Prostate gland (tissue), 2 donors: ENCODE measurements around the gene SRD5A2. TPM values are rescaled to one million over a fixed set of nuclear protein-coding genes. Genes with fewer than 3 reads are reported as not detected.

ENCODE experiments used
- DNase-seq: peaks from one replicate; pipeline ENCODE4 v3.0.0-alpha.2; 2019; ENCODE audit warnings: low spot score
- H3K27ac ChIP-seq, 2 donors: fragments of 200-600 bp; sonication (generic); 2 replicates each; pipeline ENCODE4 v1.5.1; 2017 to 2019
- H3K27me3 ChIP-seq: fragments of 200-600 bp; sonication (generic); replicated peaks from 2 replicates; pipeline ENCODE4 v1.5.1; 2019; ENCODE audit not compliant: insufficient read depth
- H3K36me3 ChIP-seq, 2 donors: fragments of 200-600 bp; sonication (generic); 1 replicate in 1 of 2; 2 replicates in 1 of 2; pipeline versions ENCODE4 v1.5.1 to v1.8.1; 2017 to 2019
- H3K4me1 ChIP-seq: fragments of 200-600 bp; sonication (generic); replicated peaks from 2 replicates; pipeline ENCODE4 v1.5.1; 2019
- H3K4me3 ChIP-seq, 2 donors: fragments of 200-600 bp; sonication (generic); 2 replicates each; pipeline ENCODE4 v1.5.1; 2017 to 2019
- H3K9me3 ChIP-seq: fragments of 200-600 bp; sonication (generic); 2 replicates; pipeline ENCODE4 v1.5.1; 2017
- CTCF ChIP-seq, 4 experiments: fragments of 200-600 bp in 2 of 4; fragments of 450-650 bp in 2 of 4; sonication (generic) in 2 of 4; IDR thresholded peaks; 1 replicate in 3 of 4; 2 replicates in 1 of 4; pipeline ENCODE4 v1.5.1; 2016 to 2019; ENCODE audit warnings: antibody characterized with exemption in 4 of 4, mild to moderate bottlenecking in 2 of 4, moderate library complexity in 2 of 4
- POLR2A ChIP-seq: fragments of 450-650 bp; IDR thresholded peaks from one replicate; pipeline ENCODE4 v1.6.1; 2016; ENCODE audit warnings: antibody characterized with exemption, mild to moderate bottlenecking
- POLR2AphosphoS5 ChIP-seq: sonication (generic); formaldehyde crosslinking; IDR thresholded peaks from one replicate; pipeline ENCODE4 v1.6.1; 2017; ENCODE audit warnings: antibody characterized with exemption
- WGBS: methylation state at CpG from one replicate; pipeline ENCODE4 v1.1.5; 2018; 5-methylcytosine and 5-hydroxymethylcytosine counted together
- intact Hi-C: fragments of 100-400 bp; cut with DNase I; formaldehyde crosslinking; loops from one replicate; pipeline ENCODE4 v1.14.2; 2022
- total RNA-seq, 2 donors: library from RNA; depleted of rRNA; stranded (reverse); fragments of >200 nt; gene quantifications; one replicate each; pipeline ENCODE4 v1.1.0, GENCODE V29; 2016

Gene SRD5A2
- total RNA-seq, 2 donors from 2014 or later: 5.0 to 8.5 TPM

GRCh38 chr2:31483246-31483645, 97.5 kb downstream of the SRD5A2 start:
- Histone ChIP-seq H3K36me3 (no peaks in the 10 kb centered on the region), H3K4me1 (no peaks in the 10 kb centered on the region), H3K27me3 (no peaks in the 10 kb centered on the region), H3K27ac (no peak overlapping the region), H3K9me3 (no peaks in the 10 kb centered on the region), H3K4me3 (no peak overlapping the region)
- WGBS: 72% methylated on average over 2 of the region's 2 CpGs
- no peak for DNase-seq
- intact Hi-C loops: no loop called here
- TF ChIP-seq POLR2A (no peak), CTCF (IDR thresholded peaks at IDR 0.05) (no peak), POLR2AphosphoS5 (no peak)

GRCh38 chr2:31476511-31477180, 104.1 kb downstream of the SRD5A2 start:
- Histone ChIP-seq H3K36me3 (no peaks in the 10 kb centered on the region), H3K4me1 (no peaks in the 10 kb centered on the region), H3K27ac (no peak overlapping the region), H3K27me3 (no peaks in the 10 kb centered on the region), H3K9me3 (no peaks in the 10 kb centered on the region), H3K4me3 (no peak overlapping the region)
- intact Hi-C loops: no loop called here
- 50% methylated on average over 2 of the region's 2 CpGs for WGBS
- DNase-seq: no peak
- no peak for TF ChIP-seq POLR2A
- no peak for TF ChIP-seq POLR2AphosphoS5
- TF ChIP-seq CTCF (IDR thresholded peaks at IDR 0.05): no peak

GRCh38 chr2:31475692-31476091, 105.0 kb downstream of the SRD5A2 start:
- intact Hi-C loops: no loop called here
- H3K27ac ChIP-seq: no peak overlapping the region
- H3K4me1 ChIP-seq: no peaks in the 10 kb centered on the region
- no peak for DNase-seq
- no peaks in the 10 kb centered on the region for H3K27me3 ChIP-seq
- H3K36me3 ChIP-seq: no peaks in the 10 kb centered on the region
- TF ChIP-seq POLR2AphosphoS5 (no peak), CTCF (IDR thresholded peaks at IDR 0.05) (no peak), POLR2A (no peak)
- no peaks in the 10 kb centered on the region for H3K9me3 ChIP-seq
- 13% methylated on average over 1 of the region's 1 CpG for WGBS
- no peak overlapping the region for H3K4me3 ChIP-seq

GRCh38 chr2:31474296-31474695, 106.4 kb downstream of the SRD5A2 start:
- DNase-seq: no peak
- intact Hi-C loops: no loop called here
- H3K27ac ChIP-seq: no peak overlapping the region
- no peaks in the 10 kb centered on the region for H3K9me3 ChIP-seq
- no peak overlapping the region for H3K4me3 ChIP-seq
- TF ChIP-seq CTCF (IDR thresholded peaks at IDR 0.05) (no peak), POLR2A (no peak), POLR2AphosphoS5 (no peak)
- 67% methylated on average over 1 of the region's 1 CpG for WGBS
- no peaks in the 10 kb centered on the region for H3K27me3 ChIP-seq
- no peaks in the 10 kb centered on the region for H3K4me1 ChIP-seq
- H3K36me3 ChIP-seq: no peaks in the 10 kb centered on the region

Other genes starting within 250 kb of the SRD5A2 start
- 1 to 10 TPM; 1.2 to 2.5 TPM for gene XDH, start 166.2 kb downstream of the SRD5A2 start, total RNA-seq